Activated naive CD8-positive, alpha-beta T cell treated with anti-CD3 and anti-CD28 coated beads, Interleukin-2, amount 50 U/mL, for 16 hours (primary cell): Measurements from ENCODE around the gene RPUSD3.
"Not testable (repeated sequence)": the region's sequence is repeated elsewhere in the genome, so short reads cannot be mapped to it uniquely, and the experiment has no call there.

ENCODE experiments used
- DNase-seq: peaks from one replicate; pipeline ENCODE4 v3.0.0-alpha.2; 2020; ENCODE audit warnings: low read depth, low spot score

The RPUSD3 gene

GRCh38 chr3:9865125-9865637 is 21.4 kb upstream of the RPUSD3 start:
- not testable (repeated sequence) for DNase-seq

DNA sequence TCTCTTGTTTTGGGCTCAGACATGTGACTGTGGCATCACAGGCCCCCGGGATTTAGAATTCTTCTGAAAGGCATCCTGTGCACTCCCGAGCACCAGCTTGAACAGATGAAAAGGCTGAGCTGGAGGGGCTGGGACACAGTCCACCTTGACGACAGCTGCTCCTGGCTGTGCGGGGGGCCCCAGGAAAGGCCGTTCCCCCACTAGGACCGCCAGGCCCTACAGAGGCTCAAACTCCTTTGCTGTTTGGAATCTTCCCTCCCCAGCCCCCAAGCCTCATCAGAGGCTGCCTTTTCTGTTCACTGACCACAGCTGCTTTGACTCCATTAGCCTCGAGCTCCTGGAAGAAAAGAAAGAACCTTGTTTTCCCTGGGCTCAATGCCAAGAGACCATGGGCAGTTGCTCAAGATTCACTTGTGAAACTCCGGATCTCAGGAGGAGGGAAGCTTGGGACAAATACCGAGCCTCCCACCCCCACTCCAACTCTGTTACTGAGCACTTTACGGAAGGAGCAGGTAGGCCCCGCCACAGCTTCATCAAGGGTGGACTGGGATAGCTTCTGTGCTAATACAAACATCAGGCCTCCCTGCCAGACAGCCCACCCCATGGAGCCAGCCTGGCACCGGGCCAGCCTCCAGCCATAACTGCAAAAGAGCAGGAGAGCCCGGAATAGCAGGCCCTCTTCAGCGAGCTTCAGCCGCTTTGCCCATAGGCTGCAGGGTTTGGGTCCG is 20.6 kb upstream of the RPUSD3 start:
- no peak for DNase-seq

- DNase-seq = no peak
Observed at GRCh38 chr3:9863058-9863772, 19.4 kb upstream of the RPUSD3 start.

GRCh38 chr3:9862391-9863057 is 18.7 kb upstream of the RPUSD3 start:
- no peak for DNase-seq

DNA sequence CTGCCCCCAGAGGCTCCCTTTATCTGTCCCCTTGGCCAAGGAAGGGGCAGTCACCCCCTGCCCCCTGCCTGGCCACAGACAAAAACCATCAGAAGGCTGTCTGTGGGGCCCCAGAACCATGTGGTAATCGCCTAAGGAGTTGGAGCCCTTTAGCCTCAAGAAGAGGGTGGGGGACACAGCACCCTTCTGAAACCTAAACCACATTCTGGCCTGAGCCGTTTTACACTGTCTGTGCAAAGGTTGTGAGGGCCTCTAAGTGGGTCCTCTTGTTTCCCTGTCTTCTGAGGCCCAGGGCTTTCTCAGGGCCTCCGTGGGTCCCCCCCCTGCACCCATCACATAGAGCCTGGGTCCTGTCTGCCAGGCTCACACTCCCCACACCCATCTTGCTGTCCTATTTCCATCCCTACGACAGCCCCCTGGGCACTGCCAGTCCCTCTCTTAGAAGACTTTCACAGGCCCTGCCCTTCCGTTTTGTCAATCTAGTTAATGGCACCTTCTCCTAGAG is 17.9 kb upstream of the RPUSD3 start:
- DNase-seq = no peak

GRCh38 chr3:9861201-9861600 is 17.4 kb upstream of the RPUSD3 start:
- no peak for DNase-seq

- DNase-seq = no peak
Observed at GRCh38 chr3:9859530-9860025, 15.8 kb upstream of the RPUSD3 start.

- DNase-seq = no peak
Observed at GRCh38 chr3:9855594-9855993, 11.8 kb upstream of the RPUSD3 start.

GRCh38 chr3:9854291-9854940 is 10.6 kb upstream of the RPUSD3 start:
- DNase-seq = not testable (repeated sequence)

GRCh38 chr3:9852528-9852927 is 8.7 kb upstream of the RPUSD3 start:
- DNase-seq = no peak

GRCh38 chr3:9851926-9852325 is 8.1 kb upstream of the RPUSD3 start:
- not testable (repeated sequence) for DNase-seq

DNA sequence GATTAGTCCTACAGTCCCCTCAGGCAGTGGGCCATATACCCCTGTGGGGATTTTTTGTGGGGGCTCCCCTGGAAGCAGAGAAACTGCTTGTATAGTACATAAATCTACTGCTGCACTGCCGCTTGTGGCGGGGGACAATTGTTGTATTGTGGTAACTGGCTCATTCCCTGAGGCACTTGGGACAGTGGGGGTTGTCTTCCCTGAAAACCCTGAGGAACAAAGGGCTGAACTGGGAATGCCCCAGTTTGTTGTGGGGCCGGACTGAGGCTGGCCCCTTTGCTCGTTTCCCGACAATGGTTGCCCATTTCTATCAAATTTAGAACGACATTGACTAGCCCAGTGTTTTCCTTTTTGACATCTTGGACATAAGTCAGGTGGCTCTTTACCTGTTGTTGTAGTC is 7.6 kb upstream of the RPUSD3 start:
- DNase-seq = not testable (repeated sequence)

GRCh38 chr3:9848860-9849259 is 5.1 kb upstream of the RPUSD3 start:
- not testable (repeated sequence) for DNase-seq

- not testable (repeated sequence) for DNase-seq
Observed at GRCh38 chr3:9847870-9848269, 4.1 kb upstream of the RPUSD3 start.

DNA sequence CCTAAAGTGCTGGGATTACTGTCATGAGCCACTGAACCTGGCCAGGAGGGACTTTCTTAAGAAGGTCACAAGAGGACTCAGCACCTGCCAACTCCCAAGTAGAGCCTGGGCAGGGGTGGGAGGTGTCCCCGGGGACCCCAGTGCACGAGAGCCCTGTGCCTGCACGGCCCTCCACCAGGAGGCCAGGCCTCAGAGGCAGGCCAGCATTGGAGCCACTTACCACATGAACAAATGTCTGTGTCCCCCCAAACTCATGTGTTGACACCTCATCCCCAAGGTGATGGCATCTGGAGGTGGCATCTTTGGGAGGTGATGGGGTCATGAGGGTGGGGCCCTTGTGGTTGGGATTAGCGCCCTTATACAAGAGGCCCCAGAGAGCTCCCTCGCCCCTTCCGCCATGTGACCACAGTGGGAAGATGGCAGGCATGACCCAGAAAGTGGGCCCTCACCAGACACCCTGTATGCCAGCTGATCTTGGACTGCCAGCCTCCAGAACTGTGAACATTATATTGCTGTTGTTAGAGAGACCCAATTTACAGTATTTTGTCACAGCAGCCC is 3.2 kb upstream of the RPUSD3 start:
- DNase-seq = no peak

DNA sequence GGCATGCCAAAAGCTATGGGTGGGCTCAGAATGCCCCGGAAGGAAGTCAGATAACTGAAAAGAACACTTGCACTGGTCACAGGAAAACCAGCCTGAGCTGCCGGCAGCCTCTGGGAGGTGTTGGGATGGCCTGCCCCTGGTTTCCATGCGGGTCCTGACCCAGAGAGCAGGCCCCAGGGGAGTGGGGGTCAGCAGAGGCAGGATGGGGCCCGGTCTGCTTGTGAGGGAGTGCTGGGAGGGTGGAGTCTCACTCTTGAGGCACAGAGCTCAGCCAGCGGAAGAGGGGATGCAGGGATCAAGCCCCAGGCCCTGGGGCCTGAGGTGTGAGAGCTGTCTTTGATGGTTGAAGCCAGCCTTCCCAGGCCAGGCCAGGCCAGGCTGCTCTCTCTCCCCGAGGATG is 2.4 kb upstream of the RPUSD3 start:
- DNase-seq = no peak

- no peak for DNase-seq
Observed at GRCh38 chr3:9841015-9841414, 2.8 kb downstream of the RPUSD3 start.

DNA sequence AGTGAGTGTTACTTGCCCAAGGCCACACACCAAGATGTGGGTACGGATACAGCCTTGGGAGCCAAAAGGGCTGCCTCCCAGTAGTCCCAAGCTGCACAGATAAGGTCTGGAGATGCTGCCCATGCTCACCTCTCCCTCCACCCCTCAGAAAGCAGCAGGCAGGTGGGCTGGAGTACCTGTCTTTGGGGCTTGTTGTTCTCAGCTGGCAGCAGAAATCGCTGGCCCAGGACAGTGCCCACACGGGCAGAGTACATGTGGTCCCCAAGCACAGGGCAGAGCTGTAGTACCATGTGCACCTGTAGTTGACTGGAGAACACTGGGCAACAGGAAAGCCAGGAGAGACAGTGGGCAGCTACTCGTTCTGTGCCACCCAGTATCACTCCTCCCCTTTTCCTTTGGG is 5.0 kb downstream of the RPUSD3 start:
- no peak for DNase-seq

GRCh38 chr3:9837701-9838582 is 5.9 kb downstream of the RPUSD3 start:
- DNase-seq = no peak
